Mesendoderm (in vitro differentiated cells): Measurements from ENCODE around the gene STRIT1.

Experiments
- DNase-seq: peaks from one replicate; pipeline ENCODE4 v3.0.0; 2013
- H2AK5ac ChIP-seq: 2 replicates; pipeline ENCODE4 v1.6.1; 2013; ENCODE audit warnings: low read length, inconsistent platforms
- H2BK120ac ChIP-seq: 2 replicates; pipeline ENCODE4 v1.6.1; 2013; ENCODE audit warnings: low read depth, mild to moderate bottlenecking, low read length, moderate library complexity, mixed read lengths
- H2BK15ac ChIP-seq: replicated peaks from 2 replicates; pipeline ENCODE4 v1.6.1; 2013; ENCODE audit warnings: low read depth, mild to moderate bottlenecking, moderate library complexity
- H2BK5ac ChIP-seq: 2 replicates; pipeline ENCODE4 v1.6.1; 2013; ENCODE audit warnings: low read length, inconsistent platforms
- H3K18ac ChIP-seq: 2 replicates; pipeline ENCODE4 v1.6.1; 2013; ENCODE audit warnings: mild to moderate bottlenecking, low read length, mixed read lengths
- H3K23ac ChIP-seq: one replicate; pipeline ENCODE4 v1.6.1; 2013; ENCODE audit warnings: low read length
- H3K27ac ChIP-seq: 2 replicates; pipeline ENCODE4 v1.5.1; 2013; ENCODE audit warnings: low read depth, mild to moderate bottlenecking, inconsistent platforms, low read length, moderate library complexity
- H3K27me3 ChIP-seq: 2 replicates; pipeline ENCODE4 v1.6.1; 2013; ENCODE audit warnings: low read length, control low read depth, mild to moderate bottlenecking, inconsistent platforms; ENCODE audit not compliant: insufficient read depth, poor library complexity
- H3K36me3 ChIP-seq: 2 replicates; pipeline ENCODE4 v1.6.1; 2013; ENCODE audit warnings: low read length, inconsistent platforms; ENCODE audit not compliant: control insufficient read depth, insufficient read depth
- H3K4ac ChIP-seq: one replicate; pipeline ENCODE4 v1.6.1; 2013; ENCODE audit warnings: low read depth, mild to moderate bottlenecking, low read length, moderate library complexity
- H3K4me1 ChIP-seq: 2 replicates; pipeline ENCODE4 v1.6.1; 2013; ENCODE audit warnings: low read depth, low read length, inconsistent platforms; ENCODE audit not compliant: control insufficient read depth
- H3K4me2 ChIP-seq: 2 replicates; pipeline ENCODE4 v1.6.1; 2013; ENCODE audit warnings: low read length
- H3K4me3 ChIP-seq: 2 replicates; pipeline ENCODE4 v1.5.1; 2013; ENCODE audit warnings: mild to moderate bottlenecking, low read length
- H3K56ac ChIP-seq: one replicate; pipeline ENCODE4 v1.6.1; 2013; ENCODE audit warnings: low read length
- H3K79me1 ChIP-seq: 2 replicates; pipeline ENCODE4 v1.6.1; 2013; ENCODE audit warnings: low read length, inconsistent platforms
- H3K79me2 ChIP-seq: 2 replicates; pipeline ENCODE4 v1.6.1; 2013; ENCODE audit warnings: mild to moderate bottlenecking, low read length; ENCODE audit not compliant: control insufficient read depth, insufficient read depth
- H3K9ac ChIP-seq: 2 replicates; pipeline ENCODE4 v1.6.1; 2013; ENCODE audit warnings: low read length, inconsistent platforms
- H4K5ac ChIP-seq: one replicate; pipeline ENCODE4 v1.6.1; 2013; ENCODE audit warnings: low read length
- H4K8ac ChIP-seq: one replicate; pipeline ENCODE4 v1.6.1; 2013; ENCODE audit warnings: low read depth, mild to moderate bottlenecking, control low read depth, low read length, moderate library complexity
- WGBS: extraction: QIAGEN DNeasy Blood & Tissue Kit; methylation state at CpG from one replicate; pipeline ENCODE4 v1.1.7; 2013; ENCODE audit warnings: low lambda C conversion rate, missing lambda C conversion rate; ENCODE audit not compliant: insufficient coverage; ENCODE audit errors: extremely low coverage; 5-methylcytosine and 5-hydroxymethylcytosine counted together

Gene STRIT1

DNA sequence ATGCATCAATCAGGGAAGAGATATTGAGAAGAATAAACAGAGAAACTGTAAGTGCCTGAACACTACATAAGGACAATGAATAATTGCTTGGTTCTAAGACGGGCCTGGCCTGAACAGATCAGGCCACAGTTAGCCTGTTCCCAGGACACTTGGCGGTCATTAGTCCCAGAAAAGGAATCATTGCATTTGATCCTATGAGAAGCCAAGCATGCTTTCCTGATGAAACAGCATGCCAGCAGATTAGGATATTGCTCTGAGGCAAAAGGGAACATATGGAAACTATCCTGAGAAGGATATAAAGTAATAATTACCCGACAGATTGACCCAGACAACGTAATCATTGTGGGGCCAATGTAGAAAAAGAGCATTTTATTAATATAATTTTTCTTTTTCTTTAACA, 51.9 kb downstream of the STRIT1 start:
- H2BK5ac ChIP-seq = no peak overlapping the region

More for the DNA sequence above, 51.9 kb downstream of the STRIT1 start:
- Histone ChIP-seq H2BK120ac (no peak overlapping the region), H3K79me1 (no peaks in the 10 kb centered on the region), H3K4me3 (no peak overlapping the region), H3K36me3 (no peaks in the 10 kb centered on the region), H3K27me3 (no peaks in the 10 kb centered on the region), H3K4me1 (no peaks in the 10 kb centered on the region), H3K27ac (no peak overlapping the region), H3K9ac (no peak overlapping the region), H3K4me2 (no peak overlapping the region), H3K23ac (no peak overlapping the region), H4K8ac (no peak overlapping the region), H4K5ac (no peak overlapping the region), H2BK15ac (no peak overlapping the region), H2AK5ac (no peak overlapping the region), H3K4ac (no peak overlapping the region), H3K18ac (no peak overlapping the region), H3K56ac (no peak overlapping the region), H3K79me2 (no peaks in the 10 kb centered on the region)
- WGBS = no CpG with 5 or more reads among the region's 4 CpGs
- no peak for DNase-seq
